Right cardiac atrium (tissue), 5 donors: ENCODE data around the gene RECQL5. TPM values are rescaled to one million over a fixed set of nuclear protein-coding genes. Genes with fewer than 3 reads are reported as not detected.

Experiments
- ATAC-seq, 2 donors: fragments of 200-7000 bp; cut with Tn5 transposase; one replicate each; pipeline versions ENCODE4 v1.8.0 to v1.9.1; 2020; ENCODE audit warnings: moderate library complexity in 2 of 2, mild to moderate bottlenecking in 1 of 2
- DNase-seq, 3 donors: peaks; one replicate each; pipeline ENCODE4 v3.0.0-alpha.2; 2020
- H3K27ac ChIP-seq: one replicate; pipeline ENCODE4 v1.5.1; 2013; ENCODE audit warnings: mild to moderate bottlenecking, low read length, control low read depth, moderate library complexity
- H3K27me3 ChIP-seq: one replicate; pipeline ENCODE4 v1.6.1; 2013; ENCODE audit not compliant: control insufficient read depth, insufficient read depth
- H3K4me1 ChIP-seq: one replicate; pipeline ENCODE4 v1.6.1; 2013; ENCODE audit warnings: low read length; ENCODE audit not compliant: control insufficient read depth, insufficient read depth
- H3K4me3 ChIP-seq: one replicate; pipeline ENCODE4 v1.5.1; 2013; ENCODE audit warnings: low read length, control low read depth
- H3K9me3 ChIP-seq: one replicate; pipeline ENCODE4 v1.6.1; 2013; ENCODE audit warnings: low read length; ENCODE audit not compliant: control insufficient read depth
- WGBS: extraction: QIAGEN DNeasy Blood & Tissue Kit; methylation state at CpG from one replicate; pipeline ENCODE4 v1.1.7; 2013; 5-methylcytosine and 5-hydroxymethylcytosine counted together
- intact Hi-C, 4 donors: fragments of 100-400 bp; cut with DNase I; formaldehyde crosslinking; loops; one replicate each; pipeline versions ENCODE4 v1.11.0 to v1.14.0; 2022 to 2023
- long read RNA-seq, 4 donors: library from polyadenylated mRNA; unstranded; transcript quantifications; one replicate each; pipeline ENCODE4 v2.0.0, GENCODE V29; 2020 to 2021
- polyA plus RNA-seq: library from polyadenylated mRNA; stranded (reverse); fragments of 200-250 nt; gene quantifications from one replicate; pipeline ENCODE4 v1.2.3, GENCODE V29; 2013
- total RNA-seq, 4 donors: library from RNA; stranded (reverse); fragmentation: NEBNext Ultra II Directional; extraction: Animal tissue kit (Norgen Biotek cat#: 25700); gene quantifications; one replicate each; pipeline ENCODE4 v1.2.1, GENCODE V29; 2021
- donor health status: healthy with polysubstance abuse.
- donor health status: DM: no; HTN: yes; CAD: no.
- donor health status: DM: no; HTN: no; CAD: no.
- donor health status: DM: no; HTN: yes; CAD: no; lungs with severe emphysema.
- donor health status: DM: yes; HTN: yes; CAD: no.

RECQL5 gene
- total RNA-seq (10 to 100 TPM in 3 of 4 donors, 1 to 10 TPM in 1; 7.9 to 19.9 (median 14.8) TPM), polyA plus RNA-seq (13.5 TPM)
- long read RNA-seq, donor 1, transcript RECQL5-201 (20 exons, 3,704 nt): major isoform, 6 of 16 reads
- long read RNA-seq, donor 1, partial matches to known transcripts: 3 of 16 reads
- long read RNA-seq, donor 1, other reads (novel, unspliced or antisense): 3 of 16 reads
- long read RNA-seq, donor 2, partial matches to known transcripts: 4 of 12 reads
- long read RNA-seq, donor 2, other reads (novel, unspliced or antisense): 2 of 12 reads
- long read RNA-seq, donor 3, transcript RECQL5-201 (20 exons, 3,704 nt): major isoform, 5 of 22 reads
- long read RNA-seq, donor 3, partial matches to known transcripts: 11 of 22 reads
- long read RNA-seq, donor 3, other reads (novel, unspliced or antisense): 5 of 22 reads
- long read RNA-seq, donor 4, partial matches to known transcripts: 6 of 13 reads
- long read RNA-seq, donor 4, other reads (novel, unspliced or antisense): 6 of 13 reads

- under 1% methylated on average over 55 of the region's 55 CpGs for WGBS
- Histone ChIP-seq H3K9me3 (no peaks in the 10 kb centered on the region), H3K4me3 (peak within 1 kb of the TSS; percentile 98), H3K27ac (peak within 1 kb of the TSS; percentile 96), H3K27me3 (no peaks in the 10 kb centered on the region), H3K4me1 (no peaks in the 10 kb centered on the region)
- peak; percentile 99 for ATAC-seq
- peak; percentile 98 to 99 (median 99) for DNase-seq
- intact Hi-C loops: loop anchor here in 1 of 4 donors (5.0 kb wide), 1 partner anchor 85 kb away; no protein-coding TSS in a partner anchor
Measured at GRCh38 chr17:75666959-75667790, at the start of gene RECQL5, which contains the start of gene SAP30BP. RECQL5 (minus strand) TSS chr17:75667154; CDS start chr17:75666557, 597 bp downstream. SAP30BP (plus strand) TSS chr17:75667338; CDS start chr17:75667373, 35 bp downstream.

DNA sequence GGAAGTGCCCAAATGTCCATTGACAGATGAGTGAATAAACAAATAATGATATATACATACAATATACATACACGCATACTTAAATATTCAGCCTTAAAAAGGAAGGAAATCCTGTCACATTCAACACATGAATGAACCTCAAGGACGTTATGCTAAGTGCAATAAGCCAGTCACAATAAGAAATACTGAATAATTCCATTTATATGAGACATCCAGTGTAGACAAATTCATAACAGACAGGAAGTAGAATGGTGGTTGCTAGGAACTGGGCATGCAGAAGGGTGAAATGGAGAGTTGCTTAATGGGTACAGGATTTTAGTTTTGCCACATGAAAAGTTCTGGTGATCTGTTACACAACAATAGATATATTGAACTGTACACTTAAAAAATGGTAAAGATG lies 45.5 kb upstream of the RECQL5 start:
- no peak for ATAC-seq
- no peak for DNase-seq
- Histone ChIP-seq H3K9me3 (no peaks in the 10 kb centered on the region), H3K27me3 (no peaks in the 10 kb centered on the region), H3K4me3 (no peak overlapping the region), H3K4me1 (no peaks in the 10 kb centered on the region), H3K27ac (no peak overlapping the region)
- 63% methylated on average over 2 of the region's 2 CpGs for WGBS
- intact Hi-C loops: no loop called here

GRCh38 chr17:75707079-75707571 lies 40.2 kb upstream of the RECQL5 start:
- H3K4me1 ChIP-seq: peaks cover 6% of the 10 kb centered on the region
- no peaks in the 10 kb centered on the region for H3K27me3 ChIP-seq
- ATAC-seq: peak; percentile 75 to 94
- DNase-seq: peak; percentile 79 to 84 (median 83)
- intact Hi-C loops: loop anchor here in 1 of 4 donors (5.0 kb wide), 1 partner anchor 35 kb away; no protein-coding TSS in a partner anchor
- H3K4me3 ChIP-seq: no peak overlapping the region
- peak overlapping the region; percentile 56 for H3K27ac ChIP-seq
- WGBS: 70% methylated on average over 12 of the region's 12 CpGs
- H3K9me3 ChIP-seq: no peaks in the 10 kb centered on the region

DNA sequence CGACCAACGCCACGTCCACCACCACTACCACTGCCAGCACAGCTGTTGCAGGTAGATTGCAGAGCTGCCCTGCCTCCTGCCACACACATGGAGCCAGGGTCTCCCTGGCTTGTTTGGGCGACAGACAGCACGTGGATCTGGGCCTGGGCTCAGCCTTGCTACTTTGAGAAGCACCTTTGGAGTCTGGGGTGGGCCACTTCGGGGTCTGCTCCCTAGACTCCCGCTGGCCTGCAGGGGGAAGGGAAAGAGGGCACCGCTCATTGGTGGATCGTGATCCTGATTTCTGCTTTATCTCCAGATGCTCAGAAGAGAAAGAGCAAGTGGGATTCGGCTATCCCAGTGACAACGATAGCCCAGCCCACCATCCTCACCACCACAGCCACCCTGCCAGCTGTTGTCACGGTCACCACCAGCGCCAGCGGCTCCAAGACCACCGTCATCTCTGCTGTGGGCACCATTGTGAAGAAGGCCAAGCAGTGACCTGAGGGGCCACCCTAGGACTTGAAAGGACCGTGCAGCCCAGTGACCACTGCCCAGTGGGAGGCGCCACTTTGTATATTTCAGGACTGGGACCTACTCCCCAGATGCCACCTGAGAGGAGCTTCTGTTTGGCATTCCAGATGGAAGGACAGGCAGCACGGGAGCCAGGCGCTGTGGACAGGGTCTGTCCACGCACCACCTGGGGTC lies 39.2 kb upstream of the RECQL5 start:
- 90% methylated on average over 20 of the region's 20 CpGs for WGBS
- DNase-seq (peak in 2 of 3 donors; percentile 14 to 39), ATAC-seq (no peak)
- no peaks in the 10 kb centered on the region for H3K27me3 ChIP-seq
- H3K4me1 ChIP-seq: peaks cover 10% of the 10 kb centered on the region
- H3K9me3 ChIP-seq: no peaks in the 10 kb centered on the region
- peak overlapping the region; percentile 10 for H3K27ac ChIP-seq
- no peak overlapping the region for H3K4me3 ChIP-seq
- intact Hi-C loops: loop anchor here in 1 of 4 donors (5.0 kb wide), 1 partner anchor 36 kb away; no protein-coding TSS in a partner anchor

GRCh38 chr17:75704963-75705875 lies 38.3 kb upstream of the RECQL5 start:
- intact Hi-C loops: loop anchor here in 1 of 4 donors (5.0 kb wide), 1 partner anchor 37 kb away; no protein-coding TSS in a partner anchor
- DNase-seq (peak; percentile 33 to 76 (median 72)), ATAC-seq (peak in 1 of 2 donors; percentile 71)
- peaks cover 20% of the 10 kb centered on the region for H3K4me1 ChIP-seq
- 67% methylated on average over 27 of the region's 27 CpGs for whole genome bisulfite sequencing
- no peak overlapping the region for H3K4me3 ChIP-seq
- peak overlapping the region; percentile 70 for H3K27ac ChIP-seq
- no peaks in the 10 kb centered on the region for H3K27me3 ChIP-seq
- H3K9me3 ChIP-seq: no peaks in the 10 kb centered on the region

- ATAC-seq: no peak
- intact Hi-C loops: no loop called here
- peaks cover 20% of the 10 kb centered on the region for H3K4me1 ChIP-seq
- H3K4me3 ChIP-seq: no peak overlapping the region
- H3K9me3 ChIP-seq: no peaks in the 10 kb centered on the region
- WGBS: 92% methylated on average over 9 of the region's 9 CpGs
- H3K27me3 ChIP-seq: no peaks in the 10 kb centered on the region
- no peak overlapping the region for H3K27ac ChIP-seq
- DNase-seq: peak in 1 of 3 donors; percentile 18
Measured at GRCh38 chr17:75703591-75703990, 36.6 kb upstream of the RECQL5 start.

- ATAC-seq (no peak), DNase-seq (peak in 1 of 3 donors; percentile 44)
- H3K27ac ChIP-seq: no peak overlapping the region
- H3K9me3 ChIP-seq: no peaks in the 10 kb centered on the region
- H3K4me3 ChIP-seq: no peak overlapping the region
- peaks cover 20% of the 10 kb centered on the region for H3K4me1 ChIP-seq
- 96% methylated on average over 12 of the region's 12 CpGs for WGBS
- H3K27me3 ChIP-seq: no peaks in the 10 kb centered on the region
- intact Hi-C loops: no loop called here
Measured at GRCh38 chr17:75703191-75703590, 36.2 kb upstream of the RECQL5 start.

GRCh38 chr17:75701288-75701687 lies 34.3 kb upstream of the RECQL5 start:
- Histone ChIP-seq H3K4me3 (no peak overlapping the region), H3K9me3 (no peaks in the 10 kb centered on the region), H3K27me3 (no peaks in the 10 kb centered on the region), H3K4me1 (peaks cover 27% of the 10 kb centered on the region), H3K27ac (peak overlapping the region; percentile 62)
- no peak for DNase-seq
- 82% methylated on average over 10 of the region's 10 CpGs for WGBS
- intact Hi-C loops: no loop called here
- no peak for ATAC-seq

- H3K9me3 ChIP-seq: no peaks in the 10 kb centered on the region
- intact Hi-C loops: no loop called here
- ATAC-seq (no peak), DNase-seq (no peak)
- no peaks in the 10 kb centered on the region for H3K27me3 ChIP-seq
- no peak overlapping the region for H3K4me3 ChIP-seq
- 94% methylated on average over 3 of the region's 3 CpGs for WGBS
- H3K4me1 ChIP-seq: peaks cover 24% of the 10 kb centered on the region
- H3K27ac ChIP-seq: peak overlapping the region; percentile 27
Measured at GRCh38 chr17:75698659-75699058, 31.7 kb upstream of the RECQL5 start.
